ENCODE measurements around the gene DSCAM. TPM values are rescaled to one million over a fixed set of nuclear protein-coding genes. Genes with fewer than 3 reads are reported as not detected.

DSCAM gene
- total RNA-seq, 1 donor from 2014 or later: not detected

DNA sequence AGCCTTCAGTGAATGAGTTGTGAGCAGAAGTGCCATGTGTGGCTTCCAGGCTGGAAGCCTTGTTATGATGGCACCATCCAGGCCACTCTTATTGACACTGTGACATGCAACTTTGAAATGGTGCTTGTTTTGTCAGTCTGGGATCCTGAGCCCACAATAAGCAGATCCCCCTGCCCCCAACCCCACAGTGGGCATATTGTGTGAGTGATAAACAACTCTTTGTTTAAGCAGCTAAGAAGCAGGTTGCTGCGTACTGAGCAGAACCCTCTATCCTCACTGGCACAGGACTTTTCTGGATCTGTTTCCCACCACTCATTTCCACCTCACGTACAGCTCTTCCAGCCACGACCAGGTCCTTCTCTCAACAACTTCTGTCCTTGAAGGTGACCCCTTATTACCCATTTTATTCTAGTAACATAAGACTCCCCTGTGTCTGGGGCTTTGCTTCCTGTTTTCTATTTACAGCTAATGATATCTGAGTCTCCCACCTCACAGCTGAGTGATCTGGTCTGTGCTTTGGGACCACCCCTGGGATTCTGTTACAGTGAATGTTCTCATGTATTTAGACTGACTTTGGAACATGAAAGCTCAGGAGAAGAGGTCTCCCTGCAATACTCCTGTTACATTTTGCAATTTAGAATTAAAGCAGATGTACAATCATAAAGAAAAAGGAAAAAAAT lies 604.2 kb downstream of the DSCAM start:
- no peaks in the 10 kb centered on the region for H3K4me1 ChIP-seq
- H3K9me3 ChIP-seq: no peaks in the 10 kb centered on the region
- H3K27me3 ChIP-seq: no peaks in the 10 kb centered on the region
- H3K36me3 ChIP-seq: no peaks in the 10 kb centered on the region
- TF ChIP-seq, protein P1, sequence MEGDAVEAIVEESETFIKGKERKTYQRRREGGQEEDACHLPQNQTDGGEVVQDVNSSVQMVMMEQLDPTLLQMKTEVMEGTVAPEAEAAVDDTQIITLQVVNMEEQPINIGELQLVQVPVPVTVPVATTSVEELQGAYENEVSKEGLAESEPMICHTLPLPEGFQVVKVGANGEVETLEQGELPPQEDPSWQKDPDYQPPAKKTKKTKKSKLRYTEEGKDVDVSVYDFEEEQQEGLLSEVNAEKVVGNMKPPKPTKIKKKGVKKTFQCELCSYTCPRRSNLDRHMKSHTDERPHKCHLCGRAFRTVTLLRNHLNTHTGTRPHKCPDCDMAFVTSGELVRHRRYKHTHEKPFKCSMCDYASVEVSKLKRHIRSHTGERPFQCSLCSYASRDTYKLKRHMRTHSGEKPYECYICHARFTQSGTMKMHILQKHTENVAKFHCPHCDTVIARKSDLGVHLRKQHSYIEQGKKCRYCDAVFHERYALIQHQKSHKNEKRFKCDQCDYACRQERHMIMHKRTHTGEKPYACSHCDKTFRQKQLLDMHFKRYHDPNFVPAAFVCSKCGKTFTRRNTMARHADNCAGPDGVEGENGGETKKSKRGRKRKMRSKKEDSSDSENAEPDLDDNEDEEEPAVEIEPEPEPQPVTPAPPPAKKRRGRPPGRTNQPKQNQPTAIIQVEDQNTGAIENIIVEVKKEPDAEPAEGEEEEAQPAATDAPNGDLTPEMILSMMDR (IDR thresholded peaks at IDR 0.05): no peak
- no peak overlapping the region for H3K27ac ChIP-seq
- no peak for DNase-seq (ENCODE audit: low spot score in 2 of 2)
- intact Hi-C loops (cut with DNase I): no loop called here
- no peak overlapping the region for H3K4me3 ChIP-seq

DNA sequence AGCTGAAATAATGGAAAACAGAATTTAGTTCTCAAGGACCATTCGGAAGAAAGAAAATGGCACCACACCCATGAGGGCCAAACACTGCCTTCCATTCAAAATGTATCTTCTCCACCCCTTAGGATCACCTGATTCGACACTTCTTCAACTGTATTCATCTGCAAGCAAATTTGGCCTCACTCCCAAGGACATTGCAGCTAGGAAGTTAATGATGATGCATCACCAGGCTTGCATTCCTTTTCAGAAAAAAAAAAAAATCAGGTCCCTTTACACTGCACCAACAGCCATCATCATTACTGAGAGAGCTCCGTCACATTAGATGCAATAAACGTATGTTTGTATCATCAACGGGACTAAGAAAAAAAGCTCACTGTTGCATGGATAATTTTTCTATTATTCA lies 611.4 kb downstream of the DSCAM start:
- H3K27me3 ChIP-seq: no peaks in the 10 kb centered on the region
- intact Hi-C loops (cut with DNase I): no loop called here
- H3K4me3 ChIP-seq: no peak overlapping the region

DNA sequence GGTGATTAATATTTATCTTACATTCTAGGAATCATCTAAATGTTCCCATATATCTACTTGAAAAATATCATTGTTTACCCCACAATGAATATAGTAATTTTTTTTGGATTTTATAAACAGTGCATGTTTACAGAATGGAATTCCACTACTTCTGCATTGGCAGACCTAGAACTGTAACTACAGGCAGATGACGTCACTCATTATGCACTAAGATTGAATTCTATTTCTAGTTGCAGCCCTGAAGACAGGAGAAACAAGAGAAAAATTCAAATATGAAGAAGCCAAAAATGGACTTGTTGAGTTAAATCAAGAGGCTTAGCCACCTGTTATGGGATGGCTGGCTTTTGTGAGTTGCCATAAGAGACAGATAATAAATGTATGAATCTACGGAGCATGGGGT lies 615.0 kb downstream of the DSCAM start:
- Histone ChIP-seq H3K4me3 (no peak overlapping the region), H3K9me3 (no peaks in the 10 kb centered on the region), H3K27ac (no peak overlapping the region), H3K27me3 (no peaks in the 10 kb centered on the region), H3K36me3 (no peaks in the 10 kb centered on the region), H3K4me1 (no peaks in the 10 kb centered on the region)
- no peak for DNase-seq (ENCODE audit: low spot score in 2 of 2)
- TF ChIP-seq, protein P1 (IDR thresholded peaks at IDR 0.05): no peak
- intact Hi-C loops (cut with DNase I): no loop called here

More for the DNA sequence above, 611.4 kb downstream of the DSCAM start:
- Histone ChIP-seq H3K4me1 (no peaks in the 10 kb centered on the region), H3K27ac (no peak overlapping the region), H3K36me3 (no peaks in the 10 kb centered on the region), H3K9me3 (no peaks in the 10 kb centered on the region)
- TF ChIP-seq, protein P1 (IDR thresholded peaks at IDR 0.05): no peak
- DNase-seq (ENCODE audit: low spot score in 2 of 2): no peak

- TF ChIP-seq, protein P1 (IDR thresholded peaks at IDR 0.05): no peak
- no peaks in the 10 kb centered on the region for H3K4me1 ChIP-seq
- no peaks in the 10 kb centered on the region for H3K27me3 ChIP-seq
- no peak overlapping the region for H3K4me3 ChIP-seq
- no peaks in the 10 kb centered on the region for H3K36me3 ChIP-seq
- intact Hi-C loops (cut with DNase I): no loop called here
- H3K27ac ChIP-seq: no peak overlapping the region
- no peaks in the 10 kb centered on the region for H3K9me3 ChIP-seq
- no peak for DNase-seq (ENCODE audit: low spot score in 2 of 2)
Observed at GRCh38 chr21:40227096-40227495, 619.9 kb downstream of the DSCAM start.

- intact Hi-C loops (cut with DNase I): no loop called here
- no peak for DNase-seq (ENCODE audit: low spot score in 2 of 2)
Observed at GRCh38 chr21:40215941-40216340, 631.0 kb downstream of the DSCAM start.

More at GRCh38 chr21:40215941-40216340, 631.0 kb downstream of the DSCAM start:
- Histone ChIP-seq H3K9me3 (no peaks in the 10 kb centered on the region), H3K4me3 (no peak overlapping the region), H3K27ac (no peak overlapping the region), H3K4me1 (no peaks in the 10 kb centered on the region), H3K36me3 (no peaks in the 10 kb centered on the region), H3K27me3 (no peaks in the 10 kb centered on the region)
- TF ChIP-seq, protein P1 (IDR thresholded peaks at IDR 0.05): no peak
